Caco-2 (cell line): ENCODE results near the gene TLE2. TPM values are rescaled to one million over a fixed set of nuclear protein-coding genes. Genes with fewer than 3 reads are reported as not detected.
A peak's percentile ranks its signal among the peaks of the same experiment; 100 is the strongest.

ENCODE experiments used
- BruUV-seq: library from RNA; stranded (reverse); fragments of 400-500 nt; replicated peaks from 2 replicates; lab custom pipeline; 2021; lab: Mats Ljungman, UMichigan
- CTCF ChIA-PET: fragments of 300-600 bp; sonication (Branson Sonifier 250); formaldehyde crosslinking; loops from one replicate; lab custom pipeline; 2022; ENCODE audit warnings: antibody characterized with exemption; lab: Charles Lee
- POLR2A ChIA-PET: fragments of 300-600 bp; sonication (Branson Sonifier 250); formaldehyde crosslinking; loops from one replicate; lab custom pipeline; 2022; ENCODE audit warnings: antibody characterized with exemption; lab: Charles Lee
- DNase-seq, 2 experiments: peaks; one replicate each; pipeline versions ENCODE4 v3.0.0 to v3.0.0-alpha.2; 2020 to 2022
- H3K27me3 ChIP-seq: replicated peaks from 2 replicates; pipeline ENCODE4 v1.6.0; 2011; ENCODE audit warnings: low read length; ENCODE audit not compliant: control insufficient read depth, insufficient read depth
- H3K36me3 ChIP-seq: 2 replicates; pipeline ENCODE4 v1.5.1; 2011; ENCODE audit warnings: low read length; ENCODE audit not compliant: control insufficient read depth, insufficient read depth
- H3K4me1 ChIP-seq: fragments of 250-450 bp; sonication (Bioruptor Pico); 2 replicates; pipeline ENCODE4 v1.5.1; 2020; ENCODE audit warnings: mild to moderate bottlenecking
- H3K4me3 ChIP-seq: 2 replicates; pipeline ENCODE4 v1.5.1; 2011; ENCODE audit warnings: low read depth, mild to moderate bottlenecking, control low read depth, low read length
- H3K9me3 ChIP-seq: fragments of 250-450 bp; sonication (Bioruptor Pico); 2 replicates; pipeline ENCODE4 v1.5.1; 2020; ENCODE audit warnings: mild to moderate bottlenecking, moderate library complexity
- H3K27ac Mint-ChIP-seq: one replicate; pipeline ENCODE4 v1.8.0; 2022; ENCODE audit warnings: mixed read lengths; ENCODE audit not compliant: unreplicated experiment
- H3K27me3 Mint-ChIP-seq: one replicate; pipeline ENCODE4 v1.8.0; 2022; ENCODE audit warnings: mixed read lengths; ENCODE audit not compliant: insufficient read depth, unreplicated experiment
- H3K36me3 Mint-ChIP-seq: one replicate; pipeline ENCODE4 v1.8.0; 2022; ENCODE audit warnings: mild to moderate bottlenecking, mixed read lengths; ENCODE audit not compliant: insufficient read depth, unreplicated experiment
- H3K4me1 Mint-ChIP-seq: one replicate; pipeline ENCODE4 v1.8.0; 2022; ENCODE audit warnings: low read depth, mixed read lengths; ENCODE audit not compliant: unreplicated experiment
- H3K4me3 Mint-ChIP-seq: one replicate; pipeline ENCODE4 v1.8.0; 2022; ENCODE audit warnings: mild to moderate bottlenecking, moderate library complexity, mixed read lengths; ENCODE audit not compliant: unreplicated experiment
- H3K9me3 Mint-ChIP-seq: one replicate; pipeline ENCODE4 v1.8.0; 2022; ENCODE audit warnings: mixed read lengths; ENCODE audit not compliant: unreplicated experiment
- intact Hi-C: fragments of 100-400 bp; cut with micrococcal nuclease; formaldehyde crosslinking; loops from one replicate; pipeline ENCODE4 v1.10.0; 2022; ENCODE audit not compliant: unreplicated experiment
- total RNA-seq: library from RNA; stranded (reverse); gene quantifications from 2 replicates; pipeline ENCODE4 v1.2.3, GENCODE V29; 2022
- TF ChIP-seq, protein P1 (sequence below), 2 experiments: fragments of 200-600 bp in 1 of 2; IDR thresholded peaks; 1 replicate in 1 of 2; 2 replicates in 1 of 2; pipeline versions ENCODE4 v1.5.1 to v1.8.0; 2011 to 2022; ENCODE audit warnings: antibody characterized with exemption in 1 of 2, control low read depth in 1 of 2, inconsistent platforms in 1 of 2, low read depth in 1 of 2, low read length in 1 of 2, mild to moderate bottlenecking in 1 of 2, moderate library complexity in 1 of 2; ENCODE audit not compliant: insufficient read depth in 1 of 2, severe bottlenecking in 1 of 2, unreplicated experiment in 1 of 2

The TLE2 gene
- total RNA-seq, 1 experiment from 2014 or later, result 31.3 TPM

DNA sequence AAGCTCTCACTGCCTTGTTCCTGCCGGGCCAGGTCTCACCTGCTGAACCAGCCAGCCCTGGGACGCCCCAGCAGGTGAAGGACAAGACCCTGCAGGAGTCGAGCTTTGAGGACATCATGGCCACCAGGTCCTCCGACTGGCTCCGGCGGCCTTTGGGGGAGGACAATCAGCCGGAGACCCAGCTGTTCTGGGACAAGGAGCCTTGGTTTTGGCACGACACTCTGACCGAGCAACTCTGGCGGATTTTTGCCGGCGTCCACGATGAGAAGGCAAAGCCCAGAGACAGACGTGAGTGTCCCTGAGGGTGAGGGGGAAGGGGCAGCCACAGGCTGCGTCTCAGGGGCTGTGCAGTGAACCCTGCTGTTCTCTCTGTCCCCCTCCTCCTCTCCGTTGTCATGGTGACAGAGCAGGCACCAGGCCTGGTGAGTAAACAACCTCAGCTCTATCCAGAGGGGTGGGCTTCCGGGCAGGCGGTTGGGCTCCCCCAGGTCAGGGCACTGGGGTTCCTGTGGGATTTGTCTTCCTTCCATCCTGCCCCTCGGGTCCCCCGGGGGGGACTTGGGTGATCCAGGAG is 42.0 kb downstream of the TLE2 start:
- H3K36me3 Mint-ChIP-seq, result no peaks in the 10 kb centered on the region
- ChIA-PET CTCF (interaction anchor here (0.5 kb wide), 1 partner anchor 61 kb away, joined by 3 read pairs; no protein-coding TSS in a partner anchor), POLR2A (no interaction called here)
- Histone ChIP-seq H3K36me3 (no peaks in the 10 kb centered on the region), H3K9me3 (no peaks in the 10 kb centered on the region), H3K4me3 (no peak overlapping the region), H3K4me1 (0 out of 2 replicates have a peak, but pooled peaks cover 3% of the 10 kb centered on the region), H3K27me3 (no peaks in the 10 kb centered on the region)
- intact Hi-C loops, result no loop called here
- H3K27ac Mint-ChIP-seq, result no peak overlapping the region
- no peak for DNase-seq
- TF ChIP-seq, protein P1, sequence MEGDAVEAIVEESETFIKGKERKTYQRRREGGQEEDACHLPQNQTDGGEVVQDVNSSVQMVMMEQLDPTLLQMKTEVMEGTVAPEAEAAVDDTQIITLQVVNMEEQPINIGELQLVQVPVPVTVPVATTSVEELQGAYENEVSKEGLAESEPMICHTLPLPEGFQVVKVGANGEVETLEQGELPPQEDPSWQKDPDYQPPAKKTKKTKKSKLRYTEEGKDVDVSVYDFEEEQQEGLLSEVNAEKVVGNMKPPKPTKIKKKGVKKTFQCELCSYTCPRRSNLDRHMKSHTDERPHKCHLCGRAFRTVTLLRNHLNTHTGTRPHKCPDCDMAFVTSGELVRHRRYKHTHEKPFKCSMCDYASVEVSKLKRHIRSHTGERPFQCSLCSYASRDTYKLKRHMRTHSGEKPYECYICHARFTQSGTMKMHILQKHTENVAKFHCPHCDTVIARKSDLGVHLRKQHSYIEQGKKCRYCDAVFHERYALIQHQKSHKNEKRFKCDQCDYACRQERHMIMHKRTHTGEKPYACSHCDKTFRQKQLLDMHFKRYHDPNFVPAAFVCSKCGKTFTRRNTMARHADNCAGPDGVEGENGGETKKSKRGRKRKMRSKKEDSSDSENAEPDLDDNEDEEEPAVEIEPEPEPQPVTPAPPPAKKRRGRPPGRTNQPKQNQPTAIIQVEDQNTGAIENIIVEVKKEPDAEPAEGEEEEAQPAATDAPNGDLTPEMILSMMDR (IDR thresholded peaks at IDR 0.05; ENCODE audit: insufficient read depth in 1 of 2, low read depth in 1 of 2, low read length in 1 of 2, severe bottlenecking in 1 of 2, unreplicated experiment in 1 of 2), result no peak
- H3K4me3 Mint-ChIP-seq, result no peak overlapping the region
- H3K9me3 Mint-ChIP-seq, result no peaks in the 10 kb centered on the region
- H3K27me3 Mint-ChIP-seq, result no peaks in the 10 kb centered on the region
- H3K4me1 Mint-ChIP-seq, result no peaks in the 10 kb centered on the region
- no TSS peak for BruUV-seq

DNA sequence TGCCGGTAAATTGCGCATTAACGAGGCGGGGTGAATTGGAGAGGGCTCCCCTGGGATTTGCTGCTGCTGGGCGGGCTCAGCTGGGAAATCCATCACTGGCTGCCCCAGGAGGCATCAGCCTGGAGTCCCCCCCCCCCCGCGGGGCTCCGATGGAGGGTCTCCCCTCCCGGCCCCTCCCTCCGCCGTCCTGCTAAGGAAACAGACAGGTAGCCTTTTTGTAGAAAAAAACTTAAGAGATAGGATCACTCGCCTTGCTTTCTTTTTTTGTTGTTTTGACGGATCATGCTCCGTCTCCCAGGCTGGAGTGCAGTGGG is 44.9 kb downstream of the TLE2 start:
- TF ChIP-seq, protein P1 (IDR thresholded peaks at IDR 0.05; ENCODE audit: insufficient read depth in 1 of 2, low read depth in 1 of 2, low read length in 1 of 2, severe bottlenecking in 1 of 2, unreplicated experiment in 1 of 2), result no peak
- Histone ChIP-seq H3K27me3 (no peaks in the 10 kb centered on the region), H3K4me3 (no peak overlapping the region), H3K9me3 (no peaks in the 10 kb centered on the region), H3K4me1 (0 out of 2 replicates have a peak, but pooled peaks cover 5% of the 10 kb centered on the region), H3K36me3 (no peaks in the 10 kb centered on the region)
- intact Hi-C loops, result no loop called here
- CTCF ChIA-PET, result no interaction called here
- no peaks in the 10 kb centered on the region for H3K36me3 Mint-ChIP-seq
- H3K27ac Mint-ChIP-seq, result no peak overlapping the region
- no peaks in the 10 kb centered on the region for H3K9me3 Mint-ChIP-seq
- no peaks in the 10 kb centered on the region for H3K27me3 Mint-ChIP-seq
- H3K4me3 Mint-ChIP-seq, result no peak overlapping the region
- no peaks in the 10 kb centered on the region for H3K4me1 Mint-ChIP-seq
- BruUV-seq, result no TSS peak
- POLR2A ChIA-PET, result no interaction called here
- no peak for DNase-seq

DNA sequence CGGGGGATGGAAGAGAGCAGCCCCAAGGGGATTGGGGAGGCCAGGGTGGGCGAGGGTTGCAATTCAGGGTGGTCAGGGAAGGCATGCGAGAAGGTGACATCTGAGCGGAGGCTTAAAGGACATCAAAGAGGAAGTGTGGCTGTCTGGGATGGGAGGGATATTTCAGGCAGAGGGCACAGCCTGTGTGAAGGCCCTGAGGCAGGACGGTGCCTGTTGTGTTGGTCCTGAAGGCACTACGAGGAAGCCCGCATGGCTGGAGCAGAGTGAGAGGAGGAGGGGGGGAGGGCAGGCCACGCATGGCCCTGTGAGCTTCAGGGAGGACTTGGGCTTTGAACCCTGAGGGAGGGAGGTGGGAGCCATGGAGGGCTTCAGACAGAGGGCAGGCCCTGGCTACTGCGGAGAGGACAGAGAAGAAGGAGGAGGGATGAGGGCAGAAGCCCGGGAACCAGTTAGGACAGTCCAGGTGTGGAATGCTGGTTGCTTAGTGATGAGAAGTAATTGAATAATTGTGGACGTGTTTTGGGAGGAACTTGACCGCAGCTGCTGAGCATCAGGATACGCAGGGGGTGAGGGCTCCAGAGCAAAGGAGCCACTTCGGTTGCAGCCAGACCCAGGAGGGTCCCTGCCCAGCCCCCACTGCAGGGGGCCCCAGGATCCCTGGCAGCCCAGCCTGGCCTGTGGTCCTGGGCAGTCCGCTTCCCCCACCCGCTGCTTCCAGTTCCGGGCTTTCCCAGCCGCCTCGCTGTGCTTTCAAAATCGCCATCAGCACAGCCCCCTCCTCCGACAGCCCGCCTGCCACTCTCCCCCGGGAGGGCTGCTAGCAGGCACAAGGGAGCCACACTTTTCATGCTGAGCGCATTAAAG is 45.5 kb downstream of the TLE2 start:
- TF ChIP-seq, protein P1 (IDR thresholded peaks at IDR 0.05; ENCODE audit: insufficient read depth in 1 of 2, low read depth in 1 of 2, low read length in 1 of 2, severe bottlenecking in 1 of 2, unreplicated experiment in 1 of 2), result no peak
- POLR2A ChIA-PET, result no interaction called here
- BruUV-seq, result no TSS peak

More for the DNA sequence above, 45.5 kb downstream of the TLE2 start:
- Mint-ChIP-seq H3K4me3 (no peak overlapping the region), H3K9me3 (no peaks in the 10 kb centered on the region), H3K27me3 (no peaks in the 10 kb centered on the region), H3K4me1 (no peaks in the 10 kb centered on the region), H3K27ac (no peak overlapping the region), H3K36me3 (no peaks in the 10 kb centered on the region)
- Histone ChIP-seq H3K27me3 (no peaks in the 10 kb centered on the region), H3K9me3 (no peaks in the 10 kb centered on the region), H3K36me3 (no peaks in the 10 kb centered on the region), H3K4me1 (0 out of 2 replicates have a peak, but pooled peaks cover 6% of the 10 kb centered on the region), H3K4me3 (no peak overlapping the region)
- intact Hi-C loops, result no loop called here
- CTCF ChIA-PET, result no interaction called here
- DNase-seq, result peak in 1 of 2 experiments; percentile 36
